H1 (cell line): ENCODE data around the gene TMEM212. TPM values are rescaled to one million over a fixed set of nuclear protein-coding genes. Genes with fewer than 3 reads are reported as not detected.

Experiments used
- CTCF ChIA-PET: fragments of 300-600 bp; sonication (Branson Sonifier 250); formaldehyde crosslinking; loops from one replicate; lab custom pipeline; 2021; ENCODE audit not compliant: partially characterized antibody; lab: Charles Lee
- POLR2A ChIA-PET: fragments of 300-600 bp; sonication (Branson Sonifier 250); formaldehyde crosslinking; loops from one replicate; lab custom pipeline; 2021; ENCODE audit warnings: inconsistent platforms; ENCODE audit not compliant: partially characterized antibody; lab: Charles Lee
- DNase-seq, 2 experiments: peaks; one replicate each; pipeline versions ENCODE4 v3.0.0 to v3.0.0-alpha.2; 2010 to 2022; ENCODE audit warnings: low spot score in 2 of 2, low read depth in 1 of 2, mixed read lengths in 1 of 2
- FAIRE-seq: peaks from 2 replicates; lab custom pipeline; 2011; peaks lifted over from hg19 to GRCh38; lab: Jason Lieb, UNC
- H2AFZ ChIP-seq: 2 replicates; pipeline ENCODE4 v1.8.1; 2012; ENCODE audit warnings: low read length, inconsistent platforms
- H2AK5ac ChIP-seq: 2 replicates; pipeline ENCODE4 v1.6.1; 2013; ENCODE audit warnings: low read depth, low read length
- H2BK120ac ChIP-seq: replicated peaks from 2 replicates; pipeline ENCODE3; 2013; ENCODE audit warnings: low read depth, low read length, inconsistent platforms
- H2BK12ac ChIP-seq: 2 replicates; pipeline ENCODE4 v1.6.1; 2013; ENCODE audit warnings: low read depth, low read length
- H2BK15ac ChIP-seq: 2 replicates; pipeline ENCODE4 v1.6.1; 2013; ENCODE audit warnings: low read length
- H2BK20ac ChIP-seq: 2 replicates; pipeline ENCODE4 v1.6.1; 2013; ENCODE audit warnings: low read length
- H2BK5ac ChIP-seq: 2 replicates; pipeline ENCODE4 v1.6.1; 2013; ENCODE audit warnings: low read depth, low read length
- H3K14ac ChIP-seq: 2 replicates; pipeline ENCODE4 v1.6.1; 2013; ENCODE audit warnings: inconsistent platforms; ENCODE audit not compliant: insufficient read length
- H3K18ac ChIP-seq: 2 replicates; pipeline ENCODE4 v1.6.1; 2013; ENCODE audit warnings: low read length; ENCODE audit errors: extremely low read depth
- H3K23ac ChIP-seq: 2 replicates; pipeline ENCODE4 v1.6.1; 2013; ENCODE audit warnings: inconsistent platforms; ENCODE audit not compliant: insufficient read length
- H3K23me2 ChIP-seq: 2 replicates; pipeline ENCODE4 v1.6.1; 2013; ENCODE audit warnings: low read depth, low read length
- H3K27ac ChIP-seq: 2 replicates; pipeline ENCODE4 v1.6.1; 2011; ENCODE audit warnings: low read depth, low read length, inconsistent platforms
- H3K27me3 ChIP-seq, 4 experiments: replicated peaks in 1 of 4; 1 replicate in 1 of 4; 2 replicates in 3 of 4; pipeline versions ENCODE4 v1.6.1 to v1.8.1; 2011 to 2013; ENCODE audit warnings: low read length in 3 of 4, mild to moderate bottlenecking in 3 of 4, inconsistent platforms in 2 of 4, mixed read lengths in 2 of 4, moderate library complexity in 1 of 4; ENCODE audit not compliant: control insufficient read depth in 3 of 4, insufficient read depth in 3 of 4; ENCODE audit errors: extremely low read depth in 1 of 4
- H3K36me3 ChIP-seq, 4 experiments: 2 replicates each; pipeline versions ENCODE4 v1.6.1 to v1.8.1; 2011 to 2013; ENCODE audit warnings: mild to moderate bottlenecking in 4 of 4, low read length in 3 of 4, moderate library complexity in 2 of 4, control low read depth in 1 of 4, inconsistent platforms in 1 of 4; ENCODE audit not compliant: insufficient read depth in 4 of 4, control insufficient read depth in 2 of 4
- H3K4ac ChIP-seq: replicated peaks from 2 replicates; pipeline ENCODE3; 2013; ENCODE audit warnings: low read length, low read depth, mixed read lengths, inconsistent platforms; ENCODE audit not compliant: insufficient read length
- H3K4me1 ChIP-seq, 4 experiments: replicated peaks in 1 of 4; 1 replicate in 1 of 4; 2 replicates in 3 of 4; pipeline versions ENCODE4 v1.6.1 to v1.8.1; 2011 to 2013; ENCODE audit warnings: low read length in 3 of 4, inconsistent platforms in 2 of 4, mixed read lengths in 1 of 4; ENCODE audit not compliant: insufficient read depth in 4 of 4, control insufficient read depth in 3 of 4
- H3K4me2 ChIP-seq, 2 experiments: 2 replicates each; pipeline versions ENCODE4 v1.6.1 to v1.8.1; 2011 to 2013; ENCODE audit warnings: low read depth in 2 of 2, low read length in 2 of 2, control low read depth in 1 of 2, inconsistent platforms in 1 of 2, mild to moderate bottlenecking in 1 of 2; ENCODE audit not compliant: insufficient read depth in 1 of 2
- H3K4me3 ChIP-seq, 4 experiments: fragments of 200-600, 300-600 bp in 1 of 4; sonication (generic), shearing (Covaris generic), sonication (Bioruptor Twin) in 1 of 4; 2 replicates each; pipeline versions ENCODE4 v1.5.1 to v1.8.1; 2011 to 2016; ENCODE audit warnings: low read length in 4 of 4, low read depth in 3 of 4, control low read depth in 2 of 4, inconsistent platforms in 2 of 4, mild to moderate bottlenecking in 2 of 4, mixed read lengths in 1 of 4, moderate library complexity in 1 of 4; ENCODE audit not compliant: insufficient read depth in 2 of 4; ENCODE audit errors: extremely low read depth in 1 of 4
- H3K56ac ChIP-seq: replicated peaks from 2 replicates; pipeline ENCODE3; 2013; ENCODE audit warnings: low read depth, mild to moderate bottlenecking, mixed read lengths, low read length, inconsistent platforms; ENCODE audit not compliant: insufficient read length
- H3K79me1 ChIP-seq: 2 replicates; pipeline ENCODE4 v1.6.1; 2013; ENCODE audit warnings: low read depth, low read length, control low read depth
- H3K79me2 ChIP-seq, 2 experiments: 2 replicates each; pipeline versions ENCODE4 v1.6.1 to v1.8.1; 2012 to 2013; ENCODE audit warnings: low read length in 2 of 2, mild to moderate bottlenecking in 2 of 2, inconsistent platforms in 1 of 2; ENCODE audit not compliant: insufficient read depth in 2 of 2, control insufficient read depth in 1 of 2
- H3K9ac ChIP-seq, 4 experiments: replicated peaks in 1 of 4; 1 replicate in 1 of 4; 2 replicates in 3 of 4; pipeline versions ENCODE4 v1.6.1 to v1.8.1; 2011 to 2013; ENCODE audit warnings: low read depth in 3 of 4, low read length in 3 of 4, control low read depth in 2 of 4, mild to moderate bottlenecking in 2 of 4, moderate library complexity in 2 of 4, inconsistent platforms in 1 of 4; ENCODE audit errors: extremely low read depth in 1 of 4
- H3K9me3 ChIP-seq, 2 experiments: 2 replicates each; pipeline versions ENCODE4 v1.6.1 to v1.8.1; 2012 to 2013; ENCODE audit warnings: mild to moderate bottlenecking in 2 of 2, moderate library complexity in 2 of 2, control low read depth in 1 of 2, inconsistent platforms in 1 of 2, low read depth in 1 of 2, low read length in 1 of 2, mixed read lengths in 1 of 2; ENCODE audit not compliant: insufficient read depth in 2 of 2
- H4K20me1 ChIP-seq, 2 experiments: replicated peaks in 1 of 2; 2 replicates each; pipeline versions ENCODE3 to v1.8.1; 2011 to 2013; ENCODE audit warnings: inconsistent platforms in 2 of 2, low read length in 2 of 2, mild to moderate bottlenecking in 1 of 2; ENCODE audit not compliant: insufficient read depth in 2 of 2, control insufficient read depth in 1 of 2
- H4K5ac ChIP-seq: 2 replicates; pipeline ENCODE4 v1.6.1; 2013; ENCODE audit warnings: low read length, low read depth, mixed read lengths, inconsistent platforms; ENCODE audit not compliant: insufficient read length
- H4K8ac ChIP-seq: 2 replicates; pipeline ENCODE4 v1.8.0; 2013; ENCODE audit warnings: mild to moderate bottlenecking, moderate library complexity, low read length, inconsistent platforms; ENCODE audit not compliant: insufficient read depth; ENCODE audit errors: extremely low read depth
- H4K91ac ChIP-seq: replicated peaks from 2 replicates; pipeline ENCODE3; 2013; ENCODE audit warnings: low read length, mixed read lengths, inconsistent platforms; ENCODE audit not compliant: insufficient read length
- HDAC6 ChIP-seq: IDR thresholded peaks from one replicate; pipeline ENCODE4 v1.7.1; 2012; ENCODE audit warnings: low read depth, mild to moderate bottlenecking, inconsistent platforms, low read length, moderate library complexity
- WGBS, 2 experiments: shearing (Covaris generic) in 1 of 2; methylation state at CpG; one replicate each; pipeline versions ENCODE4 v1.1.6 to v1.1.7; 2013 to 2015; ENCODE audit warnings: low lambda C conversion rate in 2 of 2, mixed read lengths in 2 of 2, inconsistent platforms in 1 of 2, low coverage in 1 of 2, missing lambda C conversion rate in 1 of 2; ENCODE audit not compliant: insufficient replicate concordance in 2 of 2, insufficient coverage in 1 of 2, insufficient read length in 1 of 2; ENCODE audit errors: extremely low coverage in 1 of 2, missing lambda C conversion rate in 1 of 2; 5-methylcytosine and 5-hydroxymethylcytosine counted together
- long read RNA-seq, 2 experiments: library from RNA in 1 of 2; library from capped mRNA in 1 of 2; stranded (forward); transcript quantifications; one replicate each; pipeline ENCODE4 v2.0.0, GENCODE V29; 2021; ENCODE audit warnings: inconsistent platforms in 1 of 2
- polyA minus RNA-seq, 3 experiments: library from RNA; depleted of rRNA, polyadenylated mRNA; stranded (reverse); fragments of >200 nt; gene quantifications; 1 replicate in 2 of 3; 2 replicates in 1 of 3; pipeline ENCODE4 v1.2.3, GENCODE V29; 2011
- polyA plus RNA-seq, 7 experiments: library from polyadenylated mRNA; depleted of rRNA in 3 of 7; stranded (reverse) in 5 of 7; unstranded in 2 of 7; fragments of >200 nt in 5 of 7; fragments of 200-250 nt in 2 of 7; gene quantifications; 1 replicate in 5 of 7; 2 replicates in 1 of 7; 4 replicates in 1 of 7; pipeline versions ENCODE4 v1.2.1 to v1.2.3, GENCODE V29; 2011 to 2013; ENCODE audit warnings: missing spikeins in 2 of 7, mixed read lengths in 2 of 7
- total RNA-seq: library from RNA; stranded (reverse); fragmentation: NEBNext Ultra II Directional; extraction: Animal tissue kit (Norgen Biotek cat#: 25700); gene quantifications from 2 replicates; pipeline ENCODE4 v1.2.1, GENCODE V29; 2021

Gene TMEM212
- total RNA-seq: not detected in 2 replicates
- not detected in 2 replicates for polyA plus RNA-seq (2011; rRNA removed)
- polyA plus RNA-seq (2011; cell fraction: cytosol; rRNA removed): not detected
- not detected for polyA plus RNA-seq (2011; cell fraction: nucleus; rRNA removed)
- polyA plus RNA-seq (2012, experiment 1 of 2): not detected in 4 replicates
- not detected for polyA plus RNA-seq (2012, experiment 2 of 2)
- polyA plus RNA-seq (2013, experiment 1 of 2): not detected
- polyA plus RNA-seq (2013, experiment 2 of 2): not detected
- polyA minus RNA-seq (2011; rRNA and poly(A)+ RNA removed): not detected in 2 replicates
- not detected for polyA minus RNA-seq (2011; cell fraction: cytosol; rRNA and poly(A)+ RNA removed)
- not detected for polyA minus RNA-seq (2011; cell fraction: nucleus; rRNA and poly(A)+ RNA removed)
- long read RNA-seq, experiment 1: 0 reads
- long read RNA-seq, experiment 2: 0 reads

GRCh38 chr3:171842864-171843518, at the start of gene TMEM212:
TMEM212 (plus strand) TSS chr3:171843349; CDS start chr3:171843384, 35 bp downstream.
- Histone ChIP-seq H4K8ac (no peak within 1 kb of the TSS), H2BK15ac (no peak within 1 kb of the TSS), H3K36me3 (no peaks in the 10 kb centered on the region), H2AK5ac (no peak within 1 kb of the TSS), H3K9me3 (no peaks in the 10 kb centered on the region), H3K14ac (no peak within 1 kb of the TSS), H4K91ac (no peak within 1 kb of the TSS), H3K18ac (no peak within 1 kb of the TSS), H3K27me3 (no peaks in the 10 kb centered on the region), H3K4me3 (no peak within 1 kb of the TSS), H3K56ac (no peak within 1 kb of the TSS), H3K23ac (no peak within 1 kb of the TSS), H2AFZ (0 out of 2 replicates have a peak within 1 kb of the TSS, but pooled peaks have one; percentile 65), H3K79me1 (no peaks in the 10 kb centered on the region), H4K20me1 (no peaks in the 10 kb centered on the region), H3K4me2 (no peak within 1 kb of the TSS), H3K27ac (no peak within 1 kb of the TSS), H2BK20ac (no peak within 1 kb of the TSS), H4K5ac (no peak within 1 kb of the TSS), H3K9ac (no peak within 1 kb of the TSS), H2BK12ac (no peak within 1 kb of the TSS), H2BK5ac (no peak within 1 kb of the TSS), H2BK120ac (no peak within 1 kb of the TSS), H3K4ac (no peak within 1 kb of the TSS), H3K79me2 (no peaks in the 10 kb centered on the region), H3K4me1 (peaks cover 0 to 4% (median 2%) of the 10 kb centered on the region in 4 experiments; a peak in 3 of 7 replicates), H3K23me2 (no peaks in the 10 kb centered on the region)
- CTCF ChIA-PET: interaction anchor here (0.6 kb wide), 2 partner anchors 10 to 798 kb away, joined by 4 read pairs; no protein-coding TSS in a partner anchor
- 87% methylated on average over 5 of the region's 5 CpGs; no CpG with 5 or more reads in 1 of the 2 experiments for WGBS, 2 experiments
- TF ChIP-seq HDAC6: no peak
- POLR2A ChIA-PET: no interaction called here
- FAIRE-seq: no peak
- no peak for DNase-seq
